H9 (cell line): ENCODE measurements around the gene TADA2B. TPM values are rescaled to one million over a fixed set of nuclear protein-coding genes. Genes with fewer than 3 reads are reported as not detected.

ENCODE experiments used
- DNase-seq: peaks from one replicate; pipeline ENCODE4 v3.0.0-alpha.2; 2017
- H2AFZ ChIP-seq: one replicate; pipeline ENCODE4 v1.6.1; 2013; ENCODE audit warnings: mild to moderate bottlenecking, low read length, control low read depth, moderate library complexity
- H2AK5ac ChIP-seq: 2 replicates; pipeline ENCODE4 v1.6.1; 2013; ENCODE audit warnings: low read length, control low read depth, mixed read lengths; ENCODE audit not compliant: insufficient read length
- H2BK120ac ChIP-seq: one replicate; pipeline ENCODE4 v1.6.1; 2013; ENCODE audit warnings: low read depth, mild to moderate bottlenecking, low read length, control low read depth, inconsistent platforms; ENCODE audit not compliant: poor library complexity, severe bottlenecking
- H2BK12ac ChIP-seq: 2 replicates; pipeline ENCODE4 v1.6.1; 2013; ENCODE audit warnings: low read length, control low read depth, mixed read lengths, low read depth; ENCODE audit not compliant: insufficient read length
- H2BK15ac ChIP-seq: 2 replicates; pipeline ENCODE4 v1.6.1; 2013; ENCODE audit warnings: low read depth, low read length, control low read depth
- H2BK20ac ChIP-seq: one replicate; pipeline ENCODE4 v1.6.1; 2013; ENCODE audit warnings: low read depth, mild to moderate bottlenecking, low read length, control low read depth, inconsistent platforms; ENCODE audit not compliant: poor library complexity, severe bottlenecking
- H2BK5ac ChIP-seq: 2 replicates; pipeline ENCODE4 v1.6.1; 2013; ENCODE audit warnings: low read length, control low read depth, mixed read lengths; ENCODE audit not compliant: insufficient read length
- H3K14ac ChIP-seq: 2 replicates; pipeline ENCODE4 v1.6.1; 2013; ENCODE audit warnings: low read length, control low read depth; ENCODE audit not compliant: insufficient read depth
- H3K18ac ChIP-seq: 2 replicates; pipeline ENCODE4 v1.6.1; 2013; ENCODE audit warnings: low read depth, mild to moderate bottlenecking, mixed read lengths, low read length, control low read depth; ENCODE audit not compliant: insufficient read length
- H3K23ac ChIP-seq: 2 replicates; pipeline ENCODE4 v1.6.1; 2013; ENCODE audit warnings: low read length, control low read depth, mixed read lengths, low read depth; ENCODE audit not compliant: insufficient read length
- H3K23me2 ChIP-seq: 2 replicates; pipeline ENCODE4 v1.6.1; 2013; ENCODE audit warnings: low read depth, mild to moderate bottlenecking, mixed read lengths, low read length, control low read depth; ENCODE audit not compliant: insufficient read length, poor library complexity, severe bottlenecking
- H3K27ac ChIP-seq: 2 replicates; pipeline ENCODE4 v1.5.1; 2013; ENCODE audit warnings: low read length, control low read depth, mixed read lengths, low read depth; ENCODE audit not compliant: insufficient read length
- H3K27me3 ChIP-seq: 2 replicates; pipeline ENCODE4 v1.6.1; 2013; ENCODE audit warnings: low read length, control low read depth, inconsistent platforms; ENCODE audit not compliant: insufficient read depth
- H3K4ac ChIP-seq: 2 replicates; pipeline ENCODE4 v1.6.1; 2013; ENCODE audit warnings: low read depth, mild to moderate bottlenecking, control low read depth, inconsistent platforms, low read length, moderate library complexity
- H3K4me1 ChIP-seq: 2 replicates; pipeline ENCODE4 v1.6.1; 2013; ENCODE audit warnings: low read length, control low read depth, inconsistent platforms; ENCODE audit not compliant: insufficient read depth
- H3K4me2 ChIP-seq: 2 replicates; pipeline ENCODE4 v1.6.1; 2013; ENCODE audit warnings: low read length, control low read depth, mixed read lengths; ENCODE audit not compliant: insufficient read length, insufficient read depth
- H3K56ac ChIP-seq: 2 replicates; pipeline ENCODE4 v1.6.1; 2013; ENCODE audit warnings: low read depth, mild to moderate bottlenecking, mixed read lengths, low read length, control low read depth; ENCODE audit not compliant: insufficient read length
- H3K79me1 ChIP-seq: 2 replicates; pipeline ENCODE4 v1.6.1; 2013; ENCODE audit warnings: low read depth, mild to moderate bottlenecking, moderate library complexity, low read length, control low read depth, inconsistent platforms; ENCODE audit not compliant: insufficient read depth, poor library complexity, severe bottlenecking
- H3K79me2 ChIP-seq: 2 replicates; pipeline ENCODE4 v1.6.1; 2013; ENCODE audit warnings: low read length, control low read depth, inconsistent platforms; ENCODE audit not compliant: insufficient read depth
- H3K9ac ChIP-seq: 2 replicates; pipeline ENCODE4 v1.6.1; 2013; ENCODE audit warnings: low read length, control low read depth, mixed read lengths; ENCODE audit not compliant: insufficient read length; ENCODE audit errors: extremely low read depth
- H3K9me3 ChIP-seq: one replicate; pipeline ENCODE4 v1.6.1; 2013; ENCODE audit warnings: low read depth, low read length, inconsistent platforms; ENCODE audit not compliant: control insufficient read depth
- H3T11ph ChIP-seq: one replicate; pipeline ENCODE4 v1.6.1; 2013; ENCODE audit warnings: mild to moderate bottlenecking, low read length, control low read depth, inconsistent platforms
- H4K20me1 ChIP-seq: one replicate; pipeline ENCODE4 v1.6.1; 2013; ENCODE audit not compliant: control insufficient read depth, insufficient read length, insufficient read depth
- H4K5ac ChIP-seq: 2 replicates; pipeline ENCODE4 v1.6.1; 2013; ENCODE audit warnings: low read depth, mild to moderate bottlenecking, mixed read lengths, low read length, control low read depth; ENCODE audit not compliant: insufficient read length
- H4K8ac ChIP-seq: replicated peaks from 2 replicates; pipeline ENCODE4 v1.6.1; 2013; ENCODE audit warnings: low read length, control low read depth, mixed read lengths, low read depth; ENCODE audit not compliant: insufficient read length
- H4K91ac ChIP-seq: 2 replicates; pipeline ENCODE4 v1.6.1; 2013; ENCODE audit warnings: low read depth, mild to moderate bottlenecking, moderate library complexity, mixed read lengths, low read length, control low read depth; ENCODE audit not compliant: insufficient read length
- H3K27ac Mint-ChIP-seq, 3 experiments: 2 replicates in 2 of 3; 3 replicates in 1 of 3; pipeline ENCODE4 v1.8.0; 2020 to 2021; ENCODE audit warnings: mixed read lengths in 3 of 3, mild to moderate bottlenecking in 1 of 3, moderate library complexity in 1 of 3
- H3K27me3 Mint-ChIP-seq: 2 replicates; pipeline ENCODE4 v1.8.0; 2021; ENCODE audit warnings: low read depth, mild to moderate bottlenecking, moderate library complexity, mixed read lengths
- H3K36me3 Mint-ChIP-seq, 3 experiments: 2 replicates in 2 of 3; 3 replicates in 1 of 3; pipeline ENCODE4 v1.8.0; 2020 to 2021; ENCODE audit warnings: low read depth in 3 of 3, mixed read lengths in 3 of 3; ENCODE audit not compliant: insufficient read depth in 1 of 3
- H3K4me1 Mint-ChIP-seq, 2 experiments: 2 replicates each; pipeline ENCODE4 v1.8.0; 2020; ENCODE audit warnings: mixed read lengths in 2 of 2
- H3K4me3 Mint-ChIP-seq, 2 experiments: 2 replicates in 1 of 2; 3 replicates in 1 of 2; pipeline ENCODE4 v1.8.0; 2020 to 2021; ENCODE audit warnings: mild to moderate bottlenecking in 2 of 2, mixed read lengths in 2 of 2, moderate library complexity in 1 of 2
- H3K9me3 Mint-ChIP-seq, 2 experiments: 2 replicates in 1 of 2; 3 replicates in 1 of 2; pipeline ENCODE4 v1.8.0; 2020; ENCODE audit warnings: mild to moderate bottlenecking in 2 of 2, mixed read lengths in 2 of 2, moderate library complexity in 1 of 2
- CTCF ChIP-seq: fragments of 200-600 bp; sonication (generic); conservative IDR thresholded peaks from 3 replicates; pipeline ENCODE4 v1.8.0; 2021; ENCODE audit warnings: antibody characterized with exemption, mild to moderate bottlenecking
- WGBS: extraction: QIAGEN DNeasy Blood & Tissue Kit; methylation state at CpG from one replicate; pipeline ENCODE4 v1.1.7; 2013; ENCODE audit warnings: missing lambda C conversion rate, low lambda C conversion rate, mixed read lengths; ENCODE audit not compliant: insufficient read length; ENCODE audit errors: extremely low coverage; 5-methylcytosine and 5-hydroxymethylcytosine counted together
- total RNA-seq: library from RNA; stranded (reverse); gene quantifications from 2 replicates; pipeline ENCODE4 v1.2.1, GENCODE V29; 2021

Gene TADA2B
- total RNA-seq, 1 experiment from 2014 or later: 14.0 TPM

- Histone ChIP-seq H3K4me1 (no peaks in the 10 kb centered on the region), H3T11ph (no peak overlapping the region), H2BK120ac (no peak overlapping the region), H3K27ac (no peak overlapping the region), H3K4ac (no peak overlapping the region), H4K8ac (no peak overlapping the region), H3K79me2 (no peaks in the 10 kb centered on the region), H2BK20ac (no peak overlapping the region), H3K9ac (no peak overlapping the region), H2AK5ac (no peak overlapping the region), H4K20me1 (no peaks in the 10 kb centered on the region), H3K79me1 (no peaks in the 10 kb centered on the region), H3K56ac (no peak overlapping the region), H2AFZ (no peak overlapping the region), H3K23ac (no peak overlapping the region), H4K5ac (no peak overlapping the region), H3K9me3 (no peaks in the 10 kb centered on the region), H2BK15ac (no peak overlapping the region), H2BK5ac (no peak overlapping the region), H3K4me2 (no peak overlapping the region), H3K27me3 (no peaks in the 10 kb centered on the region; the same call in 1 of the 2 replicates), H4K91ac (no peak overlapping the region), H2BK12ac (no peak overlapping the region), H3K18ac (no peak overlapping the region), H3K23me2 (no peaks in the 10 kb centered on the region), H3K14ac (no peak overlapping the region)
- no CpG with 5 or more reads among the region's 2 CpGs for WGBS
- H3K27ac Mint-ChIP-seq: peak overlapping the region in 1 of 3 experiments; percentile 59; a peak in 1 of 7 replicates
- no peak for DNase-seq
- H3K27me3 Mint-ChIP-seq: no peaks in the 10 kb centered on the region; the same call in 1 of the 2 replicates
- H3K36me3 Mint-ChIP-seq: peaks cover 12 to 72% (median 45%) of the 10 kb centered on the region in 3 experiments
- H3K4me3 Mint-ChIP-seq: no peak overlapping the region
- TF ChIP-seq CTCF: no peak
- H3K4me1 Mint-ChIP-seq: peaks cover 13 to 16% of the 10 kb centered on the region in 2 experiments
- H3K9me3 Mint-ChIP-seq: no peaks in the 10 kb centered on the region; a peak in 1 of 5 replicates
These were observed 22.9 kb upstream of the TADA2B start for GRCh38 chr4:7020290-7020689.
